GM12878 (cell line): ENCODE data around the gene CPLANE2. TPM values are rescaled to one million over a fixed set of nuclear protein-coding genes. Genes with fewer than 3 reads are reported as not detected.

ENCODE experiments used
- ATAC-seq: fragments of 200-7000 bp; cut with Tn5 transposase; 3 replicates; pipeline ENCODE4 v1.9.1; 2020; ENCODE audit warnings: mild to moderate bottlenecking, moderate library complexity
- BruUV-seq: library from RNA; stranded (reverse); fragments of 400-500 nt; replicated peaks from 2 replicates; lab custom pipeline; 2021; lab: Mats Ljungman, UMichigan
- CTCF ChIA-PET: fragments of 300-600 bp; sonication (Branson Sonifier 250); formaldehyde crosslinking; extraction: SDS; loops from one replicate; lab custom pipeline; 2021; ENCODE audit warnings: inconsistent platforms; lab: Yijun Ruan, JAX
- POLR2A ChIA-PET: fragments of 350-600 bp; formaldehyde crosslinking; extraction: SDS; loops from one replicate; lab custom pipeline; 2021; ENCODE audit warnings: inconsistent platforms; lab: Charles Lee
- RAD21 ChIA-PET: fragments of 300-600 bp; sonication (Branson Sonifier 250); formaldehyde crosslinking; loops from one replicate; lab custom pipeline; 2023; ENCODE audit warnings: antibody characterized with exemption; ENCODE audit not compliant: unreplicated experiment; lab: Charles Lee
- SMC1A ChIA-PET: fragments of 300-600 bp; sonication (Branson Sonifier 250); formaldehyde crosslinking; loops from one replicate; lab custom pipeline; 2023; ENCODE audit not compliant: unreplicated experiment, uncharacterized antibody; lab: Charles Lee
- DNase-seq: peaks from one replicate; pipeline ENCODE4 v3.0.0-alpha.2; 2011; ENCODE audit warnings: low read depth, low spot score
- FAIRE-seq: peaks from 3 replicates; lab custom pipeline; 2011; peaks lifted over from hg19 to GRCh38; lab: Jason Lieb, UNC
- H2AFZ ChIP-seq: 2 replicates; pipeline ENCODE4 v1.6.0; 2011; ENCODE audit warnings: low read depth, low read length, control low read depth; ENCODE audit not compliant: control insufficient read depth
- H3K27ac ChIP-seq: 2 replicates; pipeline ENCODE4 v1.5.1; 2011; ENCODE audit warnings: control low read depth; ENCODE audit not compliant: control insufficient read depth, insufficient read depth
- H3K27me3 ChIP-seq, 2 experiments: replicated peaks in 1 of 2; 2 replicates each; pipeline versions ENCODE4 v1.6.0 to v1.6.1; 2011; ENCODE audit warnings: low read length in 1 of 2; ENCODE audit not compliant: control insufficient read depth in 2 of 2, insufficient read depth in 2 of 2
- H3K36me3 ChIP-seq, 2 experiments: 2 replicates each; pipeline ENCODE4 v1.5.1; 2011; ENCODE audit warnings: low read length in 1 of 2; ENCODE audit not compliant: control insufficient read depth in 2 of 2, insufficient read depth in 2 of 2
- H3K4me1 ChIP-seq: 2 replicates; pipeline ENCODE4 v1.6.1; 2011; ENCODE audit warnings: mild to moderate bottlenecking, low read length, moderate library complexity, mixed read lengths; ENCODE audit not compliant: control insufficient read depth, insufficient read depth
- H3K4me2 ChIP-seq: 2 replicates; pipeline ENCODE4 v1.6.0; 2011; ENCODE audit warnings: control low read depth; ENCODE audit not compliant: control insufficient read depth, insufficient read depth
- H3K4me3 ChIP-seq: fragments of 200-600 bp; sonication (generic); 2 replicates; pipeline ENCODE4 v1.5.1; 2016
- H3K79me2 ChIP-seq: 2 replicates; pipeline ENCODE4 v1.6.0; 2011; ENCODE audit warnings: low read length; ENCODE audit not compliant: control insufficient read depth, insufficient read depth
- H3K9ac ChIP-seq: 2 replicates; pipeline ENCODE4 v1.8.0; 2011; ENCODE audit warnings: low read length, control low read depth, mixed read lengths; ENCODE audit not compliant: control insufficient read depth, insufficient read depth
- H3K9me3 ChIP-seq: replicated peaks from 3 replicates; pipeline ENCODE4 v1.5.1; 2011; ENCODE audit warnings: mild to moderate bottlenecking, low read length; ENCODE audit not compliant: control insufficient read depth, insufficient read depth
- H4K20me1 ChIP-seq: 2 replicates; pipeline ENCODE4 v1.6.0; 2011; ENCODE audit not compliant: control insufficient read depth, insufficient read depth
- ATF2 ChIP-seq: IDR thresholded peaks from 2 replicates; pipeline ENCODE4 v1.6.1; 2012; ENCODE audit warnings: low read length, inconsistent platforms
- CBX5 ChIP-seq: sonication (generic); IDR thresholded peaks from 2 replicates; pipeline ENCODE4 v1.6.1; 2016; ENCODE audit warnings: low read depth, moderate library complexity, mild to moderate bottlenecking, inconsistent platforms
- CREB1 ChIP-seq: IDR thresholded peaks from 2 replicates; pipeline ENCODE4 v1.6.1; 2012; ENCODE audit warnings: low read depth, mild to moderate bottlenecking, inconsistent platforms
- CREM ChIP-seq: IDR thresholded peaks from 2 replicates; pipeline ENCODE4 v1.6.1; 2014; ENCODE audit warnings: antibody characterized with exemption, low read depth
- JUND ChIP-seq: IDR thresholded peaks from 2 replicates; pipeline ENCODE4 v1.6.1; 2012; ENCODE audit warnings: low read depth, mild to moderate bottlenecking, low read length, improper control_type of control experiment, moderate library complexity
- LARP7 ChIP-seq: fragments of 450-650 bp; IDR thresholded peaks from 2 replicates; pipeline ENCODE4 v1.6.1; 2017; ENCODE audit warnings: mild to moderate bottlenecking
- PAX8 ChIP-seq: fragments of 450-650 bp; IDR thresholded peaks from 2 replicates; pipeline ENCODE4 v1.6.1; 2017; ENCODE audit warnings: mild to moderate bottlenecking, moderate library complexity
- SMC3 ChIP-seq: IDR thresholded peaks from 2 replicates; pipeline ENCODE4 v1.6.1; 2011; ENCODE audit warnings: low read length, improper control_type of control experiment, borderline replicate concordance
- TBL1XR1 ChIP-seq: IDR thresholded peaks from 2 replicates; pipeline ENCODE4 v1.6.1; 2012; ENCODE audit warnings: low read depth, low read length, improper control_type of control experiment
- USF1 ChIP-seq: IDR thresholded peaks from 2 replicates; pipeline ENCODE4 v1.6.1; 2011; ENCODE audit warnings: borderline replicate concordance, low read depth, mild to moderate bottlenecking, moderate library complexity, mixed read lengths, low read length; ENCODE audit not compliant: insufficient read depth; ENCODE audit errors: extremely low read length
- WGBS: methylation state at CpG from one replicate; pipeline ENCODE4 v1.1.6; 2016; ENCODE audit warnings: low lambda C conversion rate; ENCODE audit not compliant: insufficient replicate concordance, insufficient coverage; ENCODE audit errors: missing lambda C conversion rate; 5-methylcytosine and 5-hydroxymethylcytosine counted together
- in situ Hi-C: fragments of 300-500 bp; cut with MboI; formaldehyde crosslinking; loops from 9 replicates; pipeline ENCODE4 v1.14.3; 2018; ENCODE audit warnings: mixed read lengths
- intact Hi-C: fragments of 100-400 bp; cut with micrococcal nuclease; formaldehyde crosslinking; loops from one replicate; pipeline ENCODE4 v1.14.2; 2022; ENCODE audit not compliant: unreplicated experiment
- polyA plus RNA-seq, 11 experiments: library from polyadenylated mRNA; depleted of rRNA in 4 of 11; unstranded in 6 of 11; stranded (reverse) in 5 of 11; fragments of >200 nt; fragmentation: Nextera tagmentation in 4 of 11; fragmentation: Illumina TruSeq in 1 of 11; extraction: Ambion mirVana in 4 of 11; extraction: Trizol in 1 of 11; gene quantifications; 1 replicate in 1 of 11; 2 replicates in 10 of 11; pipeline versions ENCODE4 v1.2.1 to v1.2.3, GENCODE V29; 2011 to 2016; ENCODE audit warnings: inconsistent platforms in 2 of 11, missing spikeins in 2 of 11, low read depth in 1 of 11
- total RNA-seq, 4 experiments: library from RNA; depleted of rRNA in 3 of 4; stranded (reverse); fragments of >200 nt in 3 of 4; fragmentation: Illumina TruSeq in 1 of 4; extraction: Trizol in 1 of 4; gene quantifications; 2 replicates each; pipeline versions ENCODE4 v1.2.1 to v1.2.3, GENCODE V29; 2013 to 2021
- TF ChIP-seq, protein P1 (sequence below): fragments of 450-650 bp; IDR thresholded peaks from 2 replicates; pipeline ENCODE4 v1.6.1; 2017; ENCODE audit warnings: mild to moderate bottlenecking, low read depth, inconsistent platforms; ENCODE audit not compliant: poor library complexity, severe bottlenecking

Gene CPLANE2
- total and polyA plus RNA-seq, 10 of the 15 experiments (the other 5 are each of a cell fraction or from before 2014, with no cell fraction given): 0.09 to 4.5 (median 2.3) TPM; not detected in 1

DNA sequence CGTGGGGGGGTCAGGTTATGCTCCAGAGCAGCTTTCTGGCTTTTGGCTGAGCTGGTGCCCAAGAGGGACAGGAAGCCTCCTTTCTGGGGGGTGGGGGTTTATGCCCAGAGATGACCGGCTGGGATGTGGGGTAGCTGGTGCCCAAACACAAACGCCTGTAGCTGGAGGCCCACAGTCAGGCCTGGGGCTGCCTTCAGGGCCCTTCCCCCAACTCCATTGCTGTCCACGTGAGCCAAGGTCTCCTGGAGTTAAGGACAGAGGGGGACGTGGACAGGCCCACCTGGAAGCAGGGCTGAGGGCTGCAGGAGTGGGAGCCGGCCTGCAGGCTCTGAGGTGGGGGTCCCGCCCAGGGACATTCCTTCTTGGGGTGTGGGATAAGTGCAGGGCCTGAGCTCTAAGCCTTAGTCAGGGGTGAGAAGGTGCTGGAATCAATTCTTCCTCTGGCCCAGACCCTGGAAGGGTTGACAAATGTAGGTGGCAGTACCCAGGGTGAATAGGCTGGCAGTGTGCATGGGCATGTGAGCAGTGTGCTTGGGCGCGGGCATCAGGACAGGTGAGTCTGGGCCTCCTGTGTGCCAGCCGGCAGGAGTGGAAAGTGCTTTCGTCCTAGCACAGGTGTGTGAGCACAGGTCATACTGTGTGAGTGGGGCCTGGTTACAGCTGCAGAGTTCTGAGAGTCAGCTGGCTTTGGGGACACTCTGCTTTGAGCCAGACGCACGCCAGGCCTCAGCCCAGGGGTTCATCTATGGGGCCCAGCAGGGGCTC lies 6.8 kb downstream of the CPLANE2 start:
- SMC1A ChIA-PET: no interaction called here
- no peak overlapping the region for H3K27ac ChIP-seq
- CTCF ChIA-PET: interaction anchor here (0.9 kb wide), 1 partner anchor 11 kb away, joined by 3 read pairs; no protein-coding TSS in a partner anchor

DNA sequence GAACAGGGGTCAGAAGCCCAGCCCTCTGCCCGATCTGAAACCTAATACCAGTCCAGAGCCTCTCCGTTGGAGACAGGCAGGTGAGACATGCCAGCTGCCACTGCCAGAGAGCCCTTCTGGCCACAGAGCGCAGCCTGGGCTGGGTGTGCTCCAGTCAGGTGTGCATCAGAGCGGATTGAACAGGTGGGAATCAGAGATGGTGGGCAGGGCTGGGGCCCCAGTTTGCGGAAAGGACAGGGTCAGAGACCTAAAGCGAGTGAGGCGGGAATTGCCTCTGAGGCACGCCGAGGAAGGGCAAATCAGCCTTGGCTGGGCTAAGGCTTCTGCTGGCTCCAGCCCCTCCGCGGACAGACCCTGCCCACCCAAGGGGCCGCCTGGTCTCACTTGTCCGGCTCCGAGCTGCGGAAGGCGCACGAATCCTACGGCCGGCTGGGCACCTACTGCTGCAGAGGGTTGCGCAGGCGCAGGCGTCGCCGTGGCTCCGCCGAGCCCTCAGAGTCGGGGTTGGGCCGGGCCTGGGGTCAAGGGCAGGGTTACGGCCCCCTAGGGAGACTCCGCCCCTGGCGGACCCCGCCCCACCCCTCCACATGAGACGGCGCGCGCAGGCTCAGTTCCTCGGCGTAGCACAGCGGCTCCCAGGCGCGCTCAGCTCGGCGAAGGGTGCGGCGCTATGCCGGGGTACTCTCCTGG lies 10.3 kb downstream of the CPLANE2 start:
- no peak for DNase-seq
- no peak overlapping the region for H3K4me2 ChIP-seq
- ChIA-PET RAD21 (no interaction called here), POLR2A (no interaction called here), SMC1A (no interaction called here), CTCF (no interaction called here)
- no peak for FAIRE-seq
- H3K79me2 ChIP-seq: no peaks in the 10 kb centered on the region
- ATAC-seq: no peak
- H3K27ac ChIP-seq: no peak overlapping the region
- BruUV-seq: no TSS peak
- WGBS: 73% methylated on average over 30 of the region's 46 CpGs
- H3K4me1 ChIP-seq: no peaks in the 10 kb centered on the region
- H2AFZ ChIP-seq: no peak overlapping the region
- in situ Hi-C loops (no loop called here), intact Hi-C loops (no loop called here)
- H3K27me3 ChIP-seq: peaks cover 2 to 7% of the 10 kb centered on the region in 2 experiments
- H4K20me1 ChIP-seq: no peaks in the 10 kb centered on the region
- no peak overlapping the region for H3K9ac ChIP-seq
- H3K4me3 ChIP-seq: no peak overlapping the region
- no peaks in the 10 kb centered on the region for H3K9me3 ChIP-seq
- no peaks in the 10 kb centered on the region for H3K36me3 ChIP-seq
- no peak for TF ChIP-seq PAX8
- TF ChIP-seq USF1: no peak
- TF ChIP-seq JUND: no peak
- TF ChIP-seq CREB1: no peak
- TF ChIP-seq CREM: no peak
- no peak for TF ChIP-seq TBL1XR1
- TF ChIP-seq, protein P1, sequence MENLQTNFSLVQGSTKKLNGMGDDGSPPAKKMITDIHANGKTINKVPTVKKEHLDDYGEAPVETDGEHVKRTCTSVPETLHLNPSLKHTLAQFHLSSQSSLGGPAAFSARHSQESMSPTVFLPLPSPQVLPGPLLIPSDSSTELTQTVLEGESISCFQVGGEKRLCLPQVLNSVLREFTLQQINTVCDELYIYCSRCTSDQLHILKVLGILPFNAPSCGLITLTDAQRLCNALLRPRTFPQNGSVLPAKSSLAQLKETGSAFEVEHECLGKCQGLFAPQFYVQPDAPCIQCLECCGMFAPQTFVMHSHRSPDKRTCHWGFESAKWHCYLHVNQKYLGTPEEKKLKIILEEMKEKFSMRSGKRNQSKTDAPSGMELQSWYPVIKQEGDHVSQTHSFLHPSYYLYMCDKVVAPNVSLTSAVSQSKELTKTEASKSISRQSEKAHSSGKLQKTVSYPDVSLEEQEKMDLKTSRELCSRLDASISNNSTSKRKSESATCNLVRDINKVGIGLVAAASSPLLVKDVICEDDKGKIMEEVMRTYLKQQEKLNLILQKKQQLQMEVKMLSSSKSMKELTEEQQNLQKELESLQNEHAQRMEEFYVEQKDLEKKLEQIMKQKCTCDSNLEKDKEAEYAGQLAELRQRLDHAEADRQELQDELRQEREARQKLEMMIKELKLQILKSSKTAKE: no peak
- no peak for TF ChIP-seq ATF2
- no peak for TF ChIP-seq SMC3

More for the DNA sequence above, 6.8 kb downstream of the CPLANE2 start:
- RAD21 ChIA-PET: interaction anchor here (0.7 kb wide), 1 partner anchor 151 kb away, joined by 3 read pairs; no protein-coding TSS in a partner anchor
- H3K27me3 ChIP-seq: peaks cover 2 to 7% of the 10 kb centered on the region in 2 experiments
- no TSS peak for BruUV-seq
- H4K20me1 ChIP-seq: no peaks in the 10 kb centered on the region
- H3K9ac ChIP-seq: no peak overlapping the region
- intact Hi-C loops: no loop called here
- H3K4me2 ChIP-seq: no peak overlapping the region
- TF ChIP-seq LARP7 (no peak), CBX5 (no peak)
- H3K4me3 ChIP-seq: no peak overlapping the region
- H3K9me3 ChIP-seq: no peaks in the 10 kb centered on the region
- ATAC-seq (no peak), DNase-seq (no peak), FAIRE-seq (no peak)
- H3K36me3 ChIP-seq: no peaks in the 10 kb centered on the region
- H2AFZ ChIP-seq: no peak overlapping the region
- in situ Hi-C loops: no loop called here
- 63% methylated on average over 13 of the region's 13 CpGs for WGBS
- POLR2A ChIA-PET: interaction anchor here (1.6 kb wide), 1 partner anchor 12 kb away, joined by 5 read pairs; no protein-coding TSS in a partner anchor
- no peaks in the 10 kb centered on the region for H3K79me2 ChIP-seq
- H3K4me1 ChIP-seq: no peaks in the 10 kb centered on the region
